Measurements from ENCODE around the gene FBXO24.

FBXO24 gene

DNA sequence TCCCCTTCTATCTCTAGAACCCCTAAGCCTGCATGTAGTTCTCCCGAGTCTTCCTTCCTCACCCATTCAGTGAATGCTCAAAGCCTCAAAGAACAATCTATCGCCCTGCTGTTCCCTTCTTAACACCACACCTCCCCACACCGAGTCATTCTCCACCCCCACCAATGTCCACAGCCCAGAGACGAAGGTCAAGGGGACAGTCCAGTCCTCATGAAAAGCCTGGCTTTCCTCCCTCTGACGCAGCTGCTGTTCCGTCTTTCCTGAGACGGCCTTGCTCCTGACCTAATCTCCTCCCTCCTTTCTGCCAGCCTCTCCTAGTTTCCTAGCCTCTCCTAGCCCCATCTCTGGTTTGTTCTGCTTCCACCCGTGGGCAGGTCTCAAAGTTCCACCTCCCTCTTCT, 35.4 kb downstream of the FBXO24 start:
- DNase-seq (ENCODE audit: low read depth in 2 of 2) = no peak
- TF ChIP-seq, protein P1, sequence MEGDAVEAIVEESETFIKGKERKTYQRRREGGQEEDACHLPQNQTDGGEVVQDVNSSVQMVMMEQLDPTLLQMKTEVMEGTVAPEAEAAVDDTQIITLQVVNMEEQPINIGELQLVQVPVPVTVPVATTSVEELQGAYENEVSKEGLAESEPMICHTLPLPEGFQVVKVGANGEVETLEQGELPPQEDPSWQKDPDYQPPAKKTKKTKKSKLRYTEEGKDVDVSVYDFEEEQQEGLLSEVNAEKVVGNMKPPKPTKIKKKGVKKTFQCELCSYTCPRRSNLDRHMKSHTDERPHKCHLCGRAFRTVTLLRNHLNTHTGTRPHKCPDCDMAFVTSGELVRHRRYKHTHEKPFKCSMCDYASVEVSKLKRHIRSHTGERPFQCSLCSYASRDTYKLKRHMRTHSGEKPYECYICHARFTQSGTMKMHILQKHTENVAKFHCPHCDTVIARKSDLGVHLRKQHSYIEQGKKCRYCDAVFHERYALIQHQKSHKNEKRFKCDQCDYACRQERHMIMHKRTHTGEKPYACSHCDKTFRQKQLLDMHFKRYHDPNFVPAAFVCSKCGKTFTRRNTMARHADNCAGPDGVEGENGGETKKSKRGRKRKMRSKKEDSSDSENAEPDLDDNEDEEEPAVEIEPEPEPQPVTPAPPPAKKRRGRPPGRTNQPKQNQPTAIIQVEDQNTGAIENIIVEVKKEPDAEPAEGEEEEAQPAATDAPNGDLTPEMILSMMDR (IDR thresholded peaks at IDR 0.05; ENCODE audit: low read depth, low read length) = no peak

DNA sequence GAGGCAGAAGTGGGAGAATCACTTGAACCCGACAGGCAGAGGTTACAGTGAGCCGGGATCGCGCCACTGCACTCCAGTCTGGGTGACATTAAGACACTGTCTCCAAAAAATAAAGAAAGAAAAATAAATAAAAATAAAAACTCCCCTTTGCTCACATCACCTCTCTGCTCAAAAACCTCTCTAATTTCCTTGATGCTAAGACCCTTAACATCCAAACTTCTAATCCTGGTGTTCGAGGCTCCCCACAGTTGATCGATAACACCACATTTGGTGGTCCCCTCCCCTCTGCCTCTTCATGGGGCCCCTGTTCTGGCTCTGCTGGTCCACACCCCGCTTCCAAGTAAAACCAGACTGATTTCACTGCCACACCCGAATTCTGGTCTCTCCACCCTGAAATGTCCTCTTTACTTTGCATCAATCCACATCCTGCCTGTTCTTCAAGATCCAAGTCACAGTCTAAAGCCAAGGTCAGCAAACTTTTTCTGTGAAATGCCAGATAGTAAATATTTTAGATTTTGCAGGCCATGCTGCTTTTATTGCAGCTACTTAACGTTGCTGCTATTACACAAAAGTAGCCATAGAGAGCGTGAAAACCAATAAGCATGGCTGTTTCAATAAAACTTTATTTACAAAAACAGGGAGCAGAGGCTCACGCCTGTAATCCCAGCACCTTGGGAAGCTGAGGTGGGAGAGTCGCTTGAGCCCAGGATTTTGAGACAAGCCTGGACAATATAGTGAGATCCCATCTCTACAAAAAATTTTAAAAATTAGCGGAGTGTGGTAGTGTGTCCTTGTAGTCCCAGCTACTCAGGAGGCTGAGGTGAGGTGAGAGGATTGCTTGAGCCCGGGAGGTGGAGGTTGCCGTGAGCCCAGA, 38.1 kb downstream of the FBXO24 start:
- no peak overlapping the region for H3K4me3 ChIP-seq (replicated peaks in 1 of 2; ENCODE audit: low read depth in 2 of 2, low read length in 2 of 2)
- no peak for DNase-seq (ENCODE audit: low read depth in 2 of 2)
- TF ChIP-seq, protein P1 (IDR thresholded peaks at IDR 0.05; ENCODE audit: low read depth, low read length) = no peak

More for the DNA sequence above, 35.4 kb downstream of the FBXO24 start:
- H3K4me3 ChIP-seq (replicated peaks in 1 of 2; ENCODE audit: low read depth in 2 of 2, low read length in 2 of 2) = no peak overlapping the region

DNA sequence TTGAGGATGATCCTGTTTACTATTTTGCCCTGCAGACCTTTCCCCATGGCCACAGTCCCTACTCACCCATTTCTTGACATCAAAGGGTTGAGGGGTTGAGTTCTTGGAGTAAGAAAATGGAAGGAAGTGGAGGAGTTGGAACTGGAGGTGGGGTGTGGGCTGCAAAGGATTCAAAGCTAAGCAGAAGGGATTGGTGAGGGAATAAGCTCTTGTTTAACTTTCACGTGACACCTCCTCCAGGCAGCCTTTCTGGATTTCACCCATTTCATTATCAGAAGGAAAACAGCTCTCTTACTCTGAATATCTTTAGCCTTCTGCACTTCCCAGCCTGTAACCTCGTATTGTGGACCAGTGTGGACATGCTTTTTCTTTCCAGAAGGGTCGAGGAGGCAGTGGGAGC, 39.9 kb downstream of the FBXO24 start:
- TF ChIP-seq, protein P1 (IDR thresholded peaks at IDR 0.05; ENCODE audit: low read depth, low read length) = no peak
- no peak for DNase-seq (ENCODE audit: low read depth in 2 of 2)
- no peak overlapping the region for H3K4me3 ChIP-seq (replicated peaks in 1 of 2; ENCODE audit: low read depth in 2 of 2, low read length in 2 of 2)

DNA sequence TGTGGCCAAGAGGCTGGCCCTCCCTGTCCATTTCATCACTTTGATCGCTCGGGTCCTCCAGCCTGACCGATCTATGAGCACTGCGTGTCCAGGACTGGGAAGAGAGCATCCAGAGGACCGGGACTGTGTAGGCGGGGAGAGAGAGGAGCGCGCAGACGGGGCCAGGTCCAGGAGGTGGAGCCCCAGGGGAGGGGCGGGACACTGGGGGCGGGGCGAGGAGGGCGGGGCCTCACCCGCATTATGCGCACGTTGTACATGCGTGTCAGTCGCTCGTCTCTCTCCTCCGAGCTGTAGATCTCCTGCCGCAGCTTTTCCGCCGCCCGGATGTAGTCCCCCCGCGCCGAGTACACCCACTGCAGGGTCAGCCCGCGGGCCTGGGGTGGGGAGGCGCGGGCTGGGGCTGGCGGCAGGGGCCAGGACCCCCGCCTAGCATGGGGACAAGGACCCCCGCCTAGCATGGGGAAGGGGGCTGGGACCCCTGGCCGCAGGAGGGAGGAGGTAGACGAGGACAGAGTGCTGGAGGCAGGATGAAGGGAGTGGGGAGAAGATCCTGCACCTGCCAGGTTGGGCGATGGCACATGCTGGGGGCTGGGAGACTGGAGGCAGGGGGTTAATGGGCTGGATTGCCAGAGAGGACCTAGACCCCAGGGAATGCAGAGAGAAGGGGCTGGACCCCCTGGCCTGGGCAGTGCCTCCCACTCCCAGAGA, 40.6 kb downstream of the FBXO24 start:
- H3K4me3 ChIP-seq (replicated peaks in 1 of 2; ENCODE audit: low read depth in 2 of 2, low read length in 2 of 2) = peak overlapping the region in 1 of 2 donors; percentile 36
- peak; percentile 85 to 88 for DNase-seq (ENCODE audit: low read depth in 2 of 2)
- TF ChIP-seq, protein P1 (IDR thresholded peaks at IDR 0.05; ENCODE audit: low read depth, low read length) = no peak

DNA sequence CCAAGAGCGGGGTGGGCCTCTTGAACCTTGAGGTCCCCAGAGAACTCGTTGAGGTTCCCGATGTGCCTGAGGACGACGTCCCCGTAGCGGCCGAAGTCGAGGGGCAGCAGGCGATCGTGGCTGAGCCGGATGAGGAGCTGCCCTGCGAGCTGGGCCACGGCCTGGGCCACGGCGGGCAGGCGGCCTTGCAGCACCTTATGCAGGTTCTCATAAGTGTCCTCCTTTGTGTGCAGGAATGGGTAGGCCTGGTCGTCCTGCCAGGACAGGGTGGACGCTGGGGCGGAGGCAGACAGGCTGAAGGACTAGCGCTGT, 41.1 kb downstream of the FBXO24 start:
- H3K4me3 ChIP-seq (replicated peaks in 1 of 2; ENCODE audit: low read depth in 2 of 2, low read length in 2 of 2) = no peak overlapping the region
- TF ChIP-seq, protein P1 (IDR thresholded peaks at IDR 0.05; ENCODE audit: low read depth, low read length) = no peak
- no peak for DNase-seq (ENCODE audit: low read depth in 2 of 2)

DNA sequence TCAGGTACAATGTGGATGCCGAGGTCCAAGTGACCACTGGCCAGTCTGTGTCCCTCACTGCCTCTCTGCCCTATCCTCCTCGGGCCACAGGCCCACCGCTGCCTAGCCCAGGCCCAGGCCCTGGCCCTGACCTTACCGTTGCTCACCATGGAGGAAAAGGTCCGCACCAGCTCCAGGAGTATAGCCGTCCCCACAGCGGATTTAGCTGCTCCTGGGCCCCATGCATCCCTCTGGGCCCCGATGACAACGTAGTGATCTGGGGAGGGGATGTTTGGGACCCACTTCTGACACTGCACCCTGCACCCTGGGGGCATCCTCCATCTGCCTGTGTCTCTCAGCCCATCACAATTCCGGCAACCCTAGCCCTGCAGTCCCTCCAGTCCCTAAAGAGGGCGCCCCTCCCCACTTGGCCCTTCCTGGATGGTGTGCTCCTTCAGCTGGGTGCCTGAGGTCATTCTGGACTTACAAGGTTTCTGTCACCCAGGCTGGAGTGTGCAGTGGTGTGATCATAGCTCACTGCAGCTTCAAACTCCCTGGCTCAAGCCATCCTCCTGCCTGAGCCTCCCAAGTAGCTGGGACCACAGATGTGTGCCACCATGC, 43.1 kb downstream of the FBXO24 start:
- TF ChIP-seq, protein P1 (IDR thresholded peaks at IDR 0.05; ENCODE audit: low read depth, low read length) = peak; percentile 43
- DNase-seq (ENCODE audit: low read depth in 2 of 2) = peak in 1 of 2 donors; percentile 23
- H3K4me3 ChIP-seq (replicated peaks in 1 of 2; ENCODE audit: low read depth in 2 of 2, low read length in 2 of 2) = no peak overlapping the region

Data from cardiac fibroblast (primary cell).